HuH-7 (cell line): ENCODE measurements around the gene PKP3.
"Not testable (repeated sequence)": the region's sequence is repeated elsewhere in the genome, so short reads cannot be mapped to it uniquely, and the experiment has no call there.

Source experiments
- DNase-seq: peaks from one replicate; pipeline ENCODE4 v3.0.0; 2011; ENCODE audit warnings: low spot score

PKP3 gene

DNA sequence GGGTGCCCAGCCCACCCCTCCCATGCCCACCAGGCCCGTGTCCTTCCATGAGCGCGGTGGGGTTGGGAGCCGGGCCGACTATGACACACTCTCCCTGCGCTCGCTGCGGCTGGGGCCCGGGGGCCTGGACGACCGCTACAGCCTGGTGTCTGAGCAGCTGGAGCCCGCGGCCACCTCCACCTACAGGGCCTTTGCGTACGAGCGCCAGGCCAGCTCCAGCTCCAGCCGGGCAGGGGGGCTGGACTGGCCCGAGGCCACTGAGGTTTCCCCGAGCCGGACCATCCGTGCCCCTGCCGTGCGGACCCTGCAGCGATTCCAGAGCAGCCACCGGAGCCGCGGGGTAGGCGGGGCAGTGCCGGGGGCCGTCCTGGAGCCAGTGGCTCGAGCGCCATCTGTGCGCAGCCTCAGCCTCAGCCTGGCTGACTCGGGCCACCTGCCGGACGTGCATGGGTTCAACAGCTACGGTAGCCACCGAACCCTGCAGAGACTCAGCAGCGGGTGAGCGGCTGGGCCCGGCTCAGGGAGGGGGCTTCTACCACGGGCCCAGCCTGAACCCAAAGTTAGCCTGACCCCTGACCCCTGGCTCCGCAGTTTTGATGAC lies 3.0 kb downstream of the PKP3 start:
- DNase-seq: no peak

DNA sequence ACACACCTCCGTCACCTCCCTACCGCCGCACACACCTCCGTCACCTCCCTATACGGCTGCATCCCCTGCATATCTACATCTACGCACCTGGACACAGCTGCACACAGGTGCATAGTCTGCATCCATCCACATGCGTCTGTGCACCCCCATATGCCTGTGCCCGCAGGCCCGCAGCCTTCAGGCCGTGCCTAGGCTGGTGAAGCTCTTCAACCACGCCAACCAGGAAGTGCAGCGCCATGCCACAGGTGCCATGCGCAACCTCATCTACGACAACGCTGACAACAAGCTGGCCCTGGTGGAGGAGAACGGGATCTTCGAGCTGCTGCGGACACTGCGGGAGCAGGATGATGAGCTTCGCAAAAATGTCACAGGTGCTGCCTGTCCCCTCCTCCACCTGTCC lies 4.8 kb downstream of the PKP3 start:
- no peak for DNase-seq

DNA sequence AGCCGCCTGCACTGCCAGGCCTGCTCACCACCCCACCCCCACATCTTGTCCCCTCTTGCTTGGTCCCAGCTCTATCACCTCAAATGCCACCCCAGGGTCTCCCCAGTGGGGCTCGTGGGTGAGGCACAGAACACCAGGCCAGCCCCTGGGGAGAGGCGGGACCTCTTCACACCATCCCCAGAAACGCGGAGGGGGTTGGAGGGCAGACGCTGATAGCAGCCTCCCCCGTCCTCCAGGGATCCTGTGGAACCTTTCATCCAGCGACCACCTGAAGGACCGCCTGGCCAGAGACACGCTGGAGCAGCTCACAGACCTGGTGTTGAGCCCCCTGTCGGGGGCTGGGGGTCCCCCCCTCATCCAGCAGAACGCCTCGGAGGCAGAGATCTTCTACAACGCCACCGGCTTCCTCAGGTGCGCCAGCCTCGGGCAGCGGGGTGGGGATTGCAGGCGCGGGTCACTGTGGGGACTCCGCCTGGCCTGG lies 5.8 kb downstream of the PKP3 start:
- no peak for DNase-seq

DNA sequence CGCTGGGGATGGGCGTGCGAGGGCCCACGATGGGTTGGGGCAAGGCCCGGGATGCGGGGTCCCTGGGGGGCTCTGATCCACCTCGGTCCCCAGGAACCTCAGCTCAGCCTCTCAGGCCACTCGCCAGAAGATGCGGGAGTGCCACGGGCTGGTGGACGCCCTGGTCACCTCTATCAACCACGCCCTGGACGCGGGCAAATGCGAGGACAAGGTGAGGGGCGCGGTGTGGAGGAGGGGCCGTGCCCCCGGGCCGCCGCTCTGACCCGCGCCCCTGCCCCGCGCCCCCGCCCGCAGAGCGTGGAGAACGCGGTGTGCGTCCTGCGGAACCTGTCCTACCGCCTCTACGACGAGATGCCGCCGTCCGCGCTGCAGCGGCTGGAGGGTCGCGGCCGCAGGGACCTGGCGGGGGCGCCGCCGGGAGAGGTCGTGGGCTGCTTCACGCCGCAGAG lies 6.3 kb downstream of the PKP3 start:
- DNase-seq: no peak

DNA sequence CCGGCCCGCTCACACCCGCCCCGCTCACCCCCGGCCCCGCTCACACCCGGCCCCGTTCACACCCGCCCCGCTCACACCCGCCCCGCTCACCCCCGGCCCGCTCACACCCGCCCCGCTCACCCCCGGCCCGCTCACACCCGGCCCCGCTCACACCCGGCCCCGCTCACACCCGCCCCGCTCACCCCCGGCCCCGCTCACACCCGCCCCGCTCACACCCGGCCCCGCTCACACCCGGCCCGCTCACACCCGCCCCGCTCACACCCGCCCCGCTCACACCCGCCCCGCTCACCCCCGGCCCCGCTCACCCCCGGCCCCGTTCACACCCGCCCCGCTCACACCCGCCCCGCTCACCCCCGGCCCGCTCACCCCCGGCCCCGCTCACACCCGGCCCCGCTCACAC lies 7.2 kb downstream of the PKP3 start:
- not testable (repeated sequence) for DNase-seq

DNA sequence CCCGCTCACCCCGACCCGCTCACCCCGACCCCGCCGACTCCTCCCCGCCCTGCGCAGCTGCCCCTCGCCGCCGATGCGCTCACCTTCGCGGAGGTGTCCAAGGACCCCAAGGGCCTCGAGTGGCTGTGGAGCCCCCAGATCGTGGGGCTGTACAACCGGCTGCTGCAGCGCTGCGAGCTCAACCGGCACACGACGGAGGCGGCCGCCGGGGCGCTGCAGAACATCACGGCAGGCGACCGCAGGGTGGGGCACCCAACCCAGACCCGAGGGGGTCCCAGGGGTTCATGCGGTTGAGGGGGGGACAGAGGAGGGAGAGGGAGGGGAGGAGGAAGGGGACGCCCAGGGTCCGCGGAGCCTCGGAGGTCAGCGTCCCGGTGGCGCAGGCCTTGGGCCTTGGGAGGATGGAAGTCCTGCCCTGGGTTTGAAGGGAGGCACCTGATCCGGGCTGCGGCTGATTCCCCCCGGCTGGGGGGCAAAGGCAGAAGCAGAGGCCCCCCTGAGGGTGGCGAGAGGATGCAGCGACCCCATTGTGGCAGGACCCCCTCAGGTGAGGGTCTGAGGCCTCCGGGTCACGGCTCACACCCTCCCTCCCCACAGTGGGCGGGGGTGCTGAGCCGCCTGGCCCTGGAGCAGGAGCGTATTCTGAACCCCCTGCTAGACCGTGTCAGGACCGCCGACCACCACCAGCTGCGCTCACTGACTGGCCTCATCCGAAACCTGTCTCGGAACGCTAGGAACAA lies 9.2 kb downstream of the PKP3 start:
- DNase-seq: no peak

DNA sequence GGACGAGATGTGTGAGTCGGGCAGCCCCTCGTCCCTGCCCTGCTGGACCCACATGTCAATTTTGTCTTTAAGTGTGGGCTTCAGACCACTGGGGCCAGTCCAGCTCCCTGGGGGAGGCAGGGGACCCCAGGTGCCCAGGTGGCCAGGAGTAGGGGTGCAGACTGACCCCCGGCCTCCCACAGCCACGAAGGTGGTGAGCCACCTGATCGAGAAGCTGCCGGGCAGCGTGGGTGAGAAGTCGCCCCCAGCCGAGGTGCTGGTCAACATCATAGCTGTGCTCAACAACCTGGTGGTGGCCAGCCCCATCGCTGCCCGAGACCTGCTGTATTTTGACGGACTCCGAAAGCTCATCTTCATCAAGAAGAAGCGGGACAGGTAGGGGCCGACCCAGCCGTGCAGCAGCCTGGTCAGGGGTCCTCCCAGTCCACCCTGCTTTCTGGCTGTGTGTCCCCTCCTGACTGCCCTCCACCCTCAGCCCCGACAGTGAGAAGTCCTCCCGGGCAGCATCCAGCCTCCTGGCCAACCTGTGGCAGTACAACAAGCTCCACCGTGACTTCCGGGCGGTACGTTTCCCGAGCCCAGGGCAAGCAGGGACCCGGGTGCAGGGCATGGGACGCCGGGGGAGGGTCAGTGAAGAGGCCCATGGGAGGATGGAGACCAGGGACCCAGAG lies 9.9 kb downstream of the PKP3 start:
- no peak for DNase-seq

DNA sequence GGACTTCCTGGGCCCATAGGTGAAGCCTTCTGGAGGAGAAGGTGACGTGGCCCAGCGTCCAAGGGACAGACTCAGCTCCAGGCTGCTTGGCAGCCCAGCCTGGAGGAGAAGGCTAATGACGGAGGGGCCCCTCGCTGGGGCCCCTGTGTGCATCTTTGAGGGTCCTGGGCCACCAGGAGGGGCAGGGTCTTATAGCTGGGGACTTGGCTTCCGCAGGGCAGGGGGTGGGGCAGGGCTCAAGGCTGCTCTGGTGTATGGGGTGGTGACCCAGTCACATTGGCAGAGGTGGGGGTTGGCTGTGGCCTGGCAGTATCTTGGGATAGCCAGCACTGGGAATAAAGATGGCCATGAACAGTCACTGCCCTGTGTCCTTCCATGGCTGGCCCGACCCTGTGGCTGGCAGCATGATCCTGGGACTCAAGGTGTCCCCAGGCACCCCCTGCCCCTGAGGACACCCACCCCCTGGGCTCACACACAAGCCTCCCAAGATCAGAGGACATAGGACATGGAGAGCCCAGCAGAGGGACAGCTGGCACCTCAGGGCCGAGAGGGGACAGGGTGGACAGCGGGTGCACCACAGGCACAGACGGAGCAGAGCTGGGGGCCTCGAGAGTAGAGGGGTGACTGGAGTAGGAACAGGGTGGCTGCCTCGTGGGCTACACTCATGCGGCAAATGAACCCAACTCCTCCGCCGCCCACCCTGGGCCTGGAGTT lies 10.7 kb downstream of the PKP3 start:
- no peak for DNase-seq

DNA sequence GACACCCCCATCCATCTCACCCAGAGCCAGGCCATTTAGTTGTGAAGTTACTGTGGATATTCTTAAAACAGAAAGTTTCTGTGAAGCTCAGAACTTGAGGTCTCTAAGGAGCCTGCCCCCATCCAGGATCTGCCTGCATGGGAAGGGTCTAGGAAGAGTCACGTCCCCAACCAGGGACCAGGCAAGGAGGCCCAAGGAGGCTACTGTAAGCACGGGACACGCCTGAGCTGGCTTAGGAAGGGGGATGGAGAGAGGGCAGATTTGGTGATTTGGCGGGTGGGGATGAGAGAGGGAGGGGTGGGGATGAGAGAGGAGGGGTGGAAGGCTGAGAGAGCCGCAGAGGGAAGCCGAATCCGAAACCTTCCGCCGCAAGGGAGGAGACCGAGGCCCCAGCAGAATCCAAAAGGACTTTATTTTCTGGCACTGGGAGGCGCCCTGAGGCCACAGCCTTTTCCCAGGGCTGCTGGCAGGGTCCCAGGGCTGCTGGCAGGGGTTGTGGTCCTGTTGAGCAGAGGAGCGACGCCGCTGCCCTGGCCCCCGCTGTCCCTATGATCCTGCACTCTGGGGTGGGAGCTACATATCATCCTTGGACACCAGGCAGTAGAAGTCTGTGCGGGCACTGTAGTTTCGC lies 11.4 kb downstream of the PKP3 start:
- no peak for DNase-seq

DNA sequence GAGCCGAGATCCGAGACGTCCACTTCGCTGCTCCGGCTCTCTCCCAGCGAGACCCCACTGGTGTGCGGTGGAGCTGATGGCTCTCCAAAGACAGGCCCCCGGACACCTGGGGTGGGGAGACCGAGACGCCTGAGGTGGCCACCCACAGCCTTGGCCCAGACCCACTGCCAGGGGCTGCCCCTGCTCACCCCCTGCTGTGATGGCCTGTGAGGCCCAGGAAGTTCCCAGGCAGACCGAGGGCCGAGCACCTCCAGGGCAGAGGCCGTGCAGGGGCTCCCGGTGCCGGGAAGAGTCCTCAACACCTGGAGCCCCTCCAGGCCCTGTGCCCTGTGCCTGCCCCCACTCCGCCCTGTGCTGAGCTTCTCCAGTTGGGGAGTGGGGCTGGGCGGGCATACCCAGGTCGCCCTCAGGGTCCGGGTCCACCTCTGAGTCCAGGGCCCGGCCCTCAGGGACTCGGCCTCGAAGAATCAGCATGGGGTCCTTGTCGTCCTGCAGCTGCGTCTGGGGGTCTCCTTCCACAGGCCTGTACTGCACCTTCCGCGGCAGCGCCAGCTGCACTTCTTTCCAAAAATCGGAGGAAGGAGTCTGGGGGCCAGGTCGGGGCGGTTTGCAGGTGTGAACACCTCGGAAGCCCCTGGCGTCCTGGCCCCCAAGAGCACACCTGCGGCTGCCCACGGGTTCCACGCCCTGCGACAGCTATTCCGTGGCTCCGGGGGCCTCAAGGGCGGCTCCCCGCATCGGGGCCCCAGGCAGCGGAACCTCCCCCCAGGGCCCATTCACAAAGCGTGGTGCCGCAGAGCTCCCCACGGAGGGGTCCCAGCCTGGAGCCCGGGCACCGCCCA lies 12.2 kb downstream of the PKP3 start:
- no peak for DNase-seq

DNA sequence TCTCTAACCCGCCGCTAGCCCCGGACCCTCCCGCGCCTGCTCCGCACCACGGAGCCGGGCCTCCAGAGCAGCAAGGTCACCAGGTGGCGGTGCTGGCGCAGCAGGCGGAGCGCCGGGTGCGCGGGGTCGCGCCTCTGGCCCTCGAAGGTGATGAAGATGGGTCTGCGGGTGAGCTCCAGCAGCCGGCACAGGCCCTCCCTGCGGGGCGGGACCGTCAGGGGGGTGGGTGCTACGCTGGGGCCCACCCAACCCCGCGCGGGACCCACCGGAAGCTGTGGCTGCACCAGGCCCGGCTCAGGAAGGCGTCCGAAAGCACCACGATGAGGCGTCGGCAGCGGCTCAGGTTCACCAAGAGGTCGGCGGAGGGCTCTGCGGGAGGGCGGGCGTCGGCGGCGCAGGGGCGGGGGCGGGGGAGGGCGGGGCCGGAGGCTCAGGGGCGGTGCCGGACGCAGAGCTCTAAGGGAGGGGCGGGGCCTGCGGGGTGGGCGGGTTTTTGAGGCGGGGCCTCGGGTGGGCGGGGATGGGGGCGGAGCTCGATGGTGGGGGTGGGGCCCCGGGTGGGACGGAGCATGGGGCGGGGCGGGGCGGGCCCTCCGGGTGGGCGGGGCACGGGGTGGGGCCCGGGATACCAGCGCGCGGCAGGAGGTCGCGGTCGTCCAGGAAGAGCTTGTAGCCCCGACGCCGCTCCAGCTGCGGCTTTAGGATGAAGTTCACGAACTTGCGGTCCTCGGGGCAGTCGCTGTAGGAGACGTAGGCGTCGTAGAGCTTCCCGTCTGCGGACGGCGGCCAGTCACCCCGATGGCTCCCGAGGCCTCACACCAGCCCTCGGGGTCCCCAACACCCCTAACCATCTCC lies 13.0 kb downstream of the PKP3 start:
- peak; percentile 83 for DNase-seq

DNA sequence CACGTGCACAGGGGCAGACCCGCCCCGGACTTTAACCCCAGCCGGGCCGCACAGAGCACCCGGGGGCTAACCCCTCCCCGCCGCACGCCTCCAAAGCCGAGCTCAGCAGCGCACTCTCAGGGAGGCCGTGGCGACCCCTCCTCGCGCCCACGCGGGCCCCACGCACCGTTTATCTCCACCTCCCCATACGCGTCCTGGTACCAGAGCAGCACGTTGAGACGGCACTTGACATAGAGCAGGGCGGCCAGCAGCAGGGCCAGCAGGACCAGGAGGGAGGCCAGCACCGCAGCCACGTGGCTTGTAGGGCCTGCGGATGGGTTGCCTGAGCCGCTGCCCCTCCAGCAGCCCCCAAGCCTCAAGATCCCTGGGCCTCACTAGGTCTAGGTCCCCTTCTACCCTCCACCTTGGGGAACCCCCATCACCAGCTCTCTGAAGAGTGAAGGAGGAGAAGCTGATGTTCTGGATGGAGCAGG lies 13.7 kb downstream of the PKP3 start:
- no peak for DNase-seq

DNA sequence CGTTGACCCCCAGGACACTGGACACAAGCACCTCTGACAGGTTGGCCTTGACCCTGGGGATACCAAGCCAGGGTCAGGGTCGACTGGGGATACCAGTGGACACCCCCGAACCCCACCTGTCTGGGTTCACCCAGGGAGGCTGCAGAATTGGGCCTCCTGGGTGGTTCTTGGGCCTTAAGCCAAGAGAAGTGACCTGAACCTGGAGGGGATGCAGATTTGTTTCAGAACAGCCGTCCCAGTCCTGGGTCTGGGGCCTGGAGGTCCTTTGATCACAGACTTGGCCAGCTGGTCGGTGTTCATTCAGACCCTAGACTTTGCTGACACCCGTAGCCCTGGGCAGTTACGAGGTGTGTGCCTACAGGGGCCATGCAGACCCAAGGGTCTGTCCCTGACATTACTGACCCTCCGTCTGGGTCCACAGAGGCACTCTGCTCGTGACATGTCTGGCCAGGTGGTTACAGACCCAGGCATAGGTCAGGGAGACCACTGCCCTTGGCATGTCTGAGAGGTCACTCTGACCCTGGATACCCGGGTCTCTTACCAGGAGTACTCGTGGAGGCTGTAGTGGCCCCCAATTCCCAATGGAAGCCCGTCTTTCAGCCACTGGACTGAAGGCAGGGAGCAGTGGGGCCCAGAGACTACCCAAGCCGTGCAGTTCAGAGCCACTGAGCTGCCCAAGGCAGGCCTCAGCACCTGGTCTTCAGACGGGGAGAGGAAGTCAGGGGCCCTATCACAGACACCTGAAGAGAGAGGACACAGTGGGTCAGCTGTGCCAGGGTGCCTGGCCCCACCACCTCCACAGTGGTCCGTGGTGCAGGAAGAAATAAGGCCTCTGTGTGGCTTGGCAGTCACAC lies 14.4 kb downstream of the PKP3 start:
- DNase-seq: no peak

DNA sequence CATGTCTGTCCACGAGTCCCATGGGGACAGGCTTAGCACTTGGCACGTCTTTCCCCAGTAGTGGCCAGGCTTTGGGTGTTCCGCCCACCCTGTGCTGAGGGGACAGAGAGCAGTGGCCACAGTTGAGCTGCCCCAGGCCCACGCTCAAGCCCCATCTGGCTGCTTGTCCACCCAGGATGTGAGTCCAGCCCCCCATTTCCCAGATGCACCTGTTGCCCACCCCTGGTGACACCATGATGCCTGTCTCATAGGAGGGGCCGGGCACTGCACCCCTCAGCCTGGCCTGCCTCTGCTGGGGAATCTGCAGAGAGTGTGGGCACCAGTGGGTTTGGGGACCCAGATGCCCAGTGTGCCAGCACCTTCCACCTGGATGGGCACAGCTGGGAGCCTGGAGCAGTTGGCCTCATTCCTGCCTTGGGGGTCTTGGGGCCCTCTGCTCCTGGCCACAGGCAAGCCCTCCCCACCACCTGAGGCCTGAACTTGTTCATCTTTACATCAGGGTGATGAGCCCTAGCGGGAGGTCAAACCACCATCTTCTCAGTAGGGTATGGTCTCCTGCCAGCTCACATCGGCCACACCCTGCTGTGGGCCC lies 15.1 kb downstream of the PKP3 start:
- DNase-seq: no peak

DNA sequence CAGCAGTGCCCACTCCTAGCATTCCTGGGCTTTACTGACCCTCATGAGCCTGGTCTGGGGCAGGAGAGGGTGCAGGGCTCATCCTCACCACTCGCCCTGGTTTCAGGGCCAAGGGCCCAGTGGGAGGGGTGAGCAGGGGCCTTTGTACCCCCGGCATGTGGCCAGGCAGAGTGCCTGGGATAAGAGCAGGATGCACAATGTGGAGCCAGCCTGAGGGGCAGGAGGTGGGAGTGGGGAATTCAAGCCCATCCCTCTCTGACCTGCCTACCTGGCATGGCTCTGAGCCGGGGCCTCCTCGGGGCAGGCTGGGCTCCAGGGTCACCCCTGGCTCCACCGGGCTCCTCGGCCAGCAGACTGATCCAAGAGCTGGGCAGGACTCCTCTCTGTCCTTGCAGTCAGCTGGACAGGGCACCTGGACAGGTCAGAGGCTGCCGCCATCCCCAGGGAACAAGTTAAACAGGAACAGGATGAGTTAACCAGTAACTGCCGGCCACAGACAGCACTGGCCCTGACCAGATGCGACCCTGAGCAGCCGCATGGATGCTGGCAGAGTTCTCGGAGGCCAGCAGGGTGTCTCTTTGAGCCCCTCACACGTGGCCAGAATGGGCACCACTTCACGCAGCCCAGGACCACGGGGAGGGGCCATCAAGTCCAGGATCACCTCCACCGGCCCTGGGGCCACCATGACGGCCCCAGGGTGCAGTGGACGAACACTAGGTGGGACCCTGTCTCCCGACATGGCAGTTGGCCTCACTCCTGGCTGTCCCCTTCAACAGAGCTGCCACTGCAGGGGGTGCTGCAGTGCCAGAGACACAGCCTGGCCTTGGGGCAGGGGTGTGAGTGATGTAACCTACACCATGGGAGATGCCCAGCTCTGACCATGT lies 15.8 kb downstream of the PKP3 start:
- peak; percentile 57 for DNase-seq

DNA sequence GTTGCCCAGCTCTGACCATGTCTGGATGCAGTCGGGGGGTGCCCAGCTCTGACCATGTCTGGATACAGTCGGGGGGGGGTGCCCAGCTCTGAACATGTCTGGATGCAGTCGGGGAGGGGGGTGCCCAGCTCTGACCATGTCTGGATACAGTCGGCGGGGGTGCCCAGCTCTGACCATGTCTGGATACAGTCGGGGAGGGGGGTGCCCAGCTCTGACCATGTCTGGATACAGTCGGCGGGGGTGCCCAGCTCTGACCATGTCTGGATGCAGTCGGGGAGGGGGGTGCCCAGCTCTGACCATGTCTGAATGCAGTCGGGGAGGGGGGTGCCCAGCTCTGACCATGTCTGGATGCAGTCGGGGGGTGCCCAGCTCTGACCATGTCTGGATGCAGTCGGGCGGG lies 16.7 kb downstream of the PKP3 start:
- not testable (repeated sequence) for DNase-seq

DNA sequence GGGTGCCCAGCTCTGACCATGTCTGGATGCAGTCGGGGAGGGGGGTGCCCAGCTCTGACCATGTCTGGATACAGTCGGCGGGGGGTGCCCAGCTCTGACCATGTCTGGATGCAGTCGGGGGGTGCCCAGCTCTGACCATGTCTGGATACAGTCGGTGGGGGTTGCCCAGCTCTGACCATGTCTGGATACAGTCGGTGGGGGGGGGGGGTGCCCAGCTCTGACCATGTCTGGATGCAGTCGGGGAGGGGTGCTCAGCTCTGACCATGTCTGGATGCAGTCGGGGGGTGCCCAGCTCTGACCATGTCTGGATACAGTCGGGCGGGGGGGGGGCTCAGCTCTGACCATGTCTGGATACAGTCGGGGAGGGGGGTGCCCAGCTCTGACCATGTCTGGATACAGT lies 17.5 kb downstream of the PKP3 start:
- DNase-seq: not testable (repeated sequence)
